ENCODE measurements around the gene CD93. TPM values are rescaled to one million over a fixed set of nuclear protein-coding genes. Genes with fewer than 3 reads are reported as not detected.

Gene CD93
- total RNA-seq, 6 experiments from 2014 or later, result 3.9 to 21.5 (median 9.2) TPM

DNA sequence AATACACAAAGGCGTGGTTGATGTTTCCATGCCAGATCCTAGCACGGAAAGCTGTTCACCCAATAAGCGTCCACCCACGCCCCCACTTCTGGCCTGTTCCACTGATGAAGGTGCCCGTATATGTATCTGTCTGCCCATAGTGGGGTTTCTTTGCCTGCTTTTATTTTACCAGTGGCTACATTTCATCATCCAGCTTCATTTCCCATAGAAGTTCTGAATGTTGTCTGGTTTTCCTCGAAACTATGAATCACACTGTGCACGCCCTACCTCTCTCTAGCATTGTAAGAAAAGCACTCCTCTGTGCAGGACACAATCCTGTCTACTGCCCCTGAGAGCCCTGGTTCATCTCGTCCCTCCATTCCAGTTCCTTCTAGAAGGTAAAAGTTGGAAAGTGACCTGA, 8.8 kb upstream of the CD93 start:
- no peaks in the 10 kb centered on the region for H3K4me1 ChIP-seq
- TF ChIP-seq, protein P1, sequence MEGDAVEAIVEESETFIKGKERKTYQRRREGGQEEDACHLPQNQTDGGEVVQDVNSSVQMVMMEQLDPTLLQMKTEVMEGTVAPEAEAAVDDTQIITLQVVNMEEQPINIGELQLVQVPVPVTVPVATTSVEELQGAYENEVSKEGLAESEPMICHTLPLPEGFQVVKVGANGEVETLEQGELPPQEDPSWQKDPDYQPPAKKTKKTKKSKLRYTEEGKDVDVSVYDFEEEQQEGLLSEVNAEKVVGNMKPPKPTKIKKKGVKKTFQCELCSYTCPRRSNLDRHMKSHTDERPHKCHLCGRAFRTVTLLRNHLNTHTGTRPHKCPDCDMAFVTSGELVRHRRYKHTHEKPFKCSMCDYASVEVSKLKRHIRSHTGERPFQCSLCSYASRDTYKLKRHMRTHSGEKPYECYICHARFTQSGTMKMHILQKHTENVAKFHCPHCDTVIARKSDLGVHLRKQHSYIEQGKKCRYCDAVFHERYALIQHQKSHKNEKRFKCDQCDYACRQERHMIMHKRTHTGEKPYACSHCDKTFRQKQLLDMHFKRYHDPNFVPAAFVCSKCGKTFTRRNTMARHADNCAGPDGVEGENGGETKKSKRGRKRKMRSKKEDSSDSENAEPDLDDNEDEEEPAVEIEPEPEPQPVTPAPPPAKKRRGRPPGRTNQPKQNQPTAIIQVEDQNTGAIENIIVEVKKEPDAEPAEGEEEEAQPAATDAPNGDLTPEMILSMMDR (IDR thresholded peaks at IDR 0.05), result no peak
- TF ChIP-seq POLR2A (IDR thresholded peaks at IDR 0.05), result no peak
- ATAC-seq (no peak), DNase-seq (no peak)
- no peak overlapping the region for H3K4me3 ChIP-seq
- no peak overlapping the region for H3K27ac ChIP-seq
- intact Hi-C loops (cut with DNase I), result no loop called here
- no peaks in the 10 kb centered on the region for H3K27me3 ChIP-seq
- 57% methylated on average over 5 of the region's 8 CpGs for WGBS (ENCODE audit: insufficient coverage, low coverage, low lambda C conversion rate, missing lambda C conversion rate)
- H3K9me3 ChIP-seq, result no peaks in the 10 kb centered on the region
- H3K36me3 ChIP-seq, result no peaks in the 10 kb centered on the region

DNA sequence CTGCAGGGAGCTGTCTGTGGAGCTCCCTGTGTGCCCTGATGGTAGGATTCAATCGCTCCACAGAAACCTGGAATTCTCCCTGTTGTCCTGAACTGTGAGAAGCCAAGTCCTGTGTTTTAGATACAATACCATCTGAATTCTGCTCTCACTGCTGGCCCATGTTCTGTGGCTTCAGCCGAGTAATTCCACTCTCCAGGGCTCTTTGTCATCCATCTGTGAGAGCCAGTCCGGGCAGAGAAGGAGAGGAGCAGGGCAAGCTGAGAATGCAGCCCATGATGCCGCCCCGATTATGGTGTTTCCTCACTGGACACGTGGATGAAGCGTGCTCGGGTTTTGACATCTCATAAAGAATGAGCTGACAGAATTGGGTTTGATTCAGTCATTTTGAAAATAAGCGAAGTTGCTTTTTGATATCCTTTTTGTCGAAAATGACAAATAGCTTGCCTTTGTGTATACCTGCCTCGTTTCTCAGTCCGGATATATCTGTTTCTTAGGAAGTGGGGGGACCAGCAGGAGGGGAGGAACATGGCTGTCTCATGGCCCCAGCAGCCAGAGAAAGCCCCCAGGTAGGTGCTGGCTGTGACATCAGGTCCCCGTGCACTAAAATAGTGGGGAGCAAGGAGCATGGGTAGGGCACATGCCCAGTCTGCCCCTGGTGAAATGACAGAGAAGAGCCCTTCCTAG, 8.2 kb upstream of the CD93 start:
- ATAC-seq (no peak), DNase-seq (no peak)
- intact Hi-C loops (cut with DNase I), result no loop called here
- H3K4me3 ChIP-seq, result no peak overlapping the region
- no peaks in the 10 kb centered on the region for H3K36me3 ChIP-seq
- H3K4me1 ChIP-seq, result no peaks in the 10 kb centered on the region
- H3K9me3 ChIP-seq, result no peaks in the 10 kb centered on the region
- TF ChIP-seq POLR2A (IDR thresholded peaks at IDR 0.05), result no peak
- TF ChIP-seq, protein P1 (IDR thresholded peaks at IDR 0.05), result no peak
- 73% methylated on average over 8 of the region's 13 CpGs for WGBS (ENCODE audit: insufficient coverage, low coverage, low lambda C conversion rate, missing lambda C conversion rate)
- no peak overlapping the region for H3K27ac ChIP-seq
- H3K27me3 ChIP-seq, result no peaks in the 10 kb centered on the region

DNA sequence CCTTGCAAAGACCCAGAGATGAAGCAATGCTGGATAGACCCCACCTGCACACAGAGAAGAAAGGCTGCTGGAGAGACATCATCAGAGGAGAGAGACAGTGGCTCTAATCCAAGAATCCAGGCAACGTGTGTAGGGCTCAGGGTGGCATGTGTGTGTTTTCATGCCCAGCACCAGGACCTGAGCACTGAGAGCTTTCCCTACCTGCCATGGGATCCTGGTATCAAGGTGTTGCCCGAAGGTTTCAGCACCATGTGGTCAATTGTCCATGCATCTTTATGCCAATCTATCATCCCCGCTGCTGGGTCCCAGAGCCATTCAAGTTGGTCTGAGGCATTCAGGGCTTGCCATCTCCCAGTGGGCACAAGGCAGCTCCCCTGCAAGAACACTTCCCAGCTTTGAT, 7.5 kb upstream of the CD93 start:
- H3K9me3 ChIP-seq, result no peaks in the 10 kb centered on the region
- H3K4me3 ChIP-seq, result no peak overlapping the region
- H3K27me3 ChIP-seq, result no peaks in the 10 kb centered on the region
- 0% methylated on average over 1 of the region's 3 CpGs for WGBS (ENCODE audit: insufficient coverage, low coverage, low lambda C conversion rate, missing lambda C conversion rate)
- TF ChIP-seq, protein P1 (IDR thresholded peaks at IDR 0.05), result no peak
- TF ChIP-seq POLR2A (IDR thresholded peaks at IDR 0.05), result no peak
- ATAC-seq (no peak), DNase-seq (no peak)
- no peak overlapping the region for H3K27ac ChIP-seq
- H3K4me1 ChIP-seq, result no peaks in the 10 kb centered on the region
- intact Hi-C loops (cut with DNase I), result no loop called here
- H3K36me3 ChIP-seq, result no peaks in the 10 kb centered on the region

DNA sequence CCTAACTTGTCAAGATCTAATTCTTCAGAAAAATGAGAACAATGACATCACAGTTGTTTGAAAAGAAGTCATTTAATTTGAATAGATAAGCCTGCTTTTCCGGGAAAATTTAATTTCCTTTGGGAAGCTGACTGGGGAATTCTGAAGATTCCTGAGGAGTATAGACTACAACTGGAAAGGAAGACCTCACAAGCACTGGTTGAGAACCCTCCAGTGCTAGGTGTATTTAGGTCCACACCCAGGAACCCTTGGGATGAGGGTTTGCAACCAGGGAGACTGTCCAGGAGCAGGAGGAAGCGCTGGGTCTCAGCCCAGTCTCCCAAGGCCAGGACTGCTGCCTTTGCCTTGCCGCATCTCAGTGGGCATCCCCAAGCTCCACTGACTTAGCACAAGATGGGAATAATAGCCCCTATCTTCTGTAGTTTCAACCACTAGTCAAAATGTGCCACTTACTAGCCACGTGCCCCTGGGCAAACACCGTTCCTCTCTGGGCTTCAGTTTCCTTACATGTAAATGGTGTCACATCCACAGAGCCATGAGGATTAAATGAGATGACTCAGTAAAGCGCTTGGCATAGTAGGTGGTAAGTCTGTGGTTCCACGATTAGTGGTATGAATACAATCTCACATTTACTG, 6.9 kb upstream of the CD93 start:
- Histone ChIP-seq H3K36me3 (no peaks in the 10 kb centered on the region), H3K9me3 (no peaks in the 10 kb centered on the region), H3K27me3 (no peaks in the 10 kb centered on the region), H3K4me1 (no peaks in the 10 kb centered on the region), H3K4me3 (no peak overlapping the region), H3K27ac (no peak overlapping the region)
- 34% methylated on average over 3 of the region's 7 CpGs for WGBS (ENCODE audit: insufficient coverage, low coverage, low lambda C conversion rate, missing lambda C conversion rate)
- no peak for TF ChIP-seq POLR2A (IDR thresholded peaks at IDR 0.05)
- TF ChIP-seq, protein P1 (IDR thresholded peaks at IDR 0.05), result no peak
- intact Hi-C loops (cut with DNase I), result no loop called here
- ATAC-seq (peak in 1 of 4 donors; percentile 17), DNase-seq (peak in 1 of 3 donors; percentile 25)
